Hepatocyte (in vitro differentiated cells): Measurements from ENCODE around the gene CLVS2. TPM values are rescaled to one million over a fixed set of nuclear protein-coding genes. Genes with fewer than 3 reads are reported as not detected.

Source experiments
- DNase-seq: peaks from one replicate; pipeline ENCODE4 v3.0.0-alpha.2; 2016; ENCODE audit warnings: low spot score
- H2AFZ ChIP-seq: fragments of 200-600 bp; sonication (generic); 2 replicates; pipeline ENCODE4 v1.6.0; 2016; ENCODE audit warnings: antibody characterized with exemption, mild to moderate bottlenecking
- H3K27ac ChIP-seq: fragments of 200-600 bp; sonication (generic); 2 replicates; pipeline ENCODE4 v1.5.1; 2016; ENCODE audit warnings: mild to moderate bottlenecking
- H3K27me3 ChIP-seq: fragments of 200-600 bp; sonication (generic); 2 replicates; pipeline ENCODE4 v1.6.1; 2016
- H3K36me3 ChIP-seq: fragments of 200-600 bp; sonication (generic); replicated peaks from 2 replicates; pipeline ENCODE4 v1.5.1; 2016; ENCODE audit warnings: low read depth; ENCODE audit not compliant: insufficient read depth
- H3K4me1 ChIP-seq: fragments of 200-600 bp; sonication (generic); 2 replicates; pipeline ENCODE4 v1.5.1; 2016; ENCODE audit warnings: mild to moderate bottlenecking, moderate library complexity; ENCODE audit not compliant: insufficient read depth
- H3K4me2 ChIP-seq: fragments of 200-600 bp; sonication (generic); 2 replicates; pipeline ENCODE4 v1.6.0; 2016
- H3K4me3 ChIP-seq: fragments of 200-600 bp; sonication (generic); 2 replicates; pipeline ENCODE4 v1.5.1; 2016; ENCODE audit warnings: mild to moderate bottlenecking
- H3K79me2 ChIP-seq: fragments of 200-600 bp; sonication (generic); 2 replicates; pipeline ENCODE4 v1.6.0; 2017; ENCODE audit warnings: mild to moderate bottlenecking
- H3K9me2 ChIP-seq: fragments of 200-600 bp; sonication (generic); replicated peaks from 2 replicates; pipeline ENCODE4 v1.6.0; 2017; ENCODE audit warnings: mild to moderate bottlenecking; ENCODE audit not compliant: insufficient read depth
- H3K9me3 ChIP-seq: fragments of 200-600 bp; sonication (generic); 2 replicates; pipeline ENCODE4 v1.5.1; 2016; ENCODE audit warnings: low read depth, mild to moderate bottlenecking
- H4K20me1 ChIP-seq: fragments of 200-600 bp; sonication (generic); 2 replicates; pipeline ENCODE4 v1.6.0; 2016; ENCODE audit warnings: mild to moderate bottlenecking; ENCODE audit not compliant: insufficient read depth, poor library complexity, severe bottlenecking
- CTCF ChIP-seq: fragments of 200-600 bp; sonication (generic); IDR thresholded peaks from 2 replicates; pipeline ENCODE4 v1.5.1; 2016; ENCODE audit warnings: antibody characterized with exemption, mild to moderate bottlenecking; ENCODE audit not compliant: poor library complexity
- EZH2 ChIP-seq: fragments of 200-600 bp; sonication (generic); IDR thresholded peaks from 2 replicates; pipeline ENCODE4 v1.6.1; 2016; ENCODE audit warnings: antibody characterized with exemption, mild to moderate bottlenecking, borderline replicate concordance
- EZH2phosphoT487 ChIP-seq: fragments of 200-600 bp; sonication (generic); IDR thresholded peaks from one replicate; pipeline ENCODE4 v1.6.1; 2018; ENCODE audit warnings: antibody characterized with exemption, mild to moderate bottlenecking, low read depth, moderate library complexity; ENCODE audit not compliant: unreplicated experiment, severe bottlenecking
- WGBS: methylation state at CpG from one replicate; pipeline ENCODE4 v1.1.6; 2016; ENCODE audit warnings: low lambda C conversion rate; ENCODE audit errors: missing lambda C conversion rate; 5-methylcytosine and 5-hydroxymethylcytosine counted together
- polyA plus RNA-seq: library from polyadenylated mRNA; unstranded; fragments of >200 nt; fragmentation: Nextera tagmentation; extraction: Ambion mirVana; gene quantifications from 2 replicates; pipeline ENCODE4 v1.2.1, GENCODE V29; 2016
- total RNA-seq: library from RNA; depleted of rRNA; stranded (reverse); fragments of >200 nt; gene quantifications from 2 replicates; pipeline ENCODE4 v1.2.3, GENCODE V29; 2014

Gene CLVS2
- total and polyA plus RNA-seq, 2 experiments from 2014 or later, result 0.07 TPM; not detected in 1

- Histone ChIP-seq H2AFZ (no peak overlapping the region), H3K9me2 (no peaks in the 10 kb centered on the region), H3K4me1 (no peaks in the 10 kb centered on the region), H3K36me3 (no peaks in the 10 kb centered on the region), H3K27ac (no peak overlapping the region), H3K79me2 (no peaks in the 10 kb centered on the region), H3K27me3 (no peaks in the 10 kb centered on the region), H3K9me3 (no peaks in the 10 kb centered on the region), H3K4me2 (no peak overlapping the region), H4K20me1 (no peaks in the 10 kb centered on the region), H3K4me3 (no peak overlapping the region)
- no peak for DNase-seq
- 91% methylated on average over 3 of the region's 3 CpGs for WGBS
- TF ChIP-seq CTCF (no peak), EZH2phosphoT487 (no peak), EZH2 (no peak)
These were observed 40.6 kb downstream of the CLVS2 start for GRCh38 chr6:123036648-123037047.

GRCh38 chr6:123039431-123039830, 43.4 kb downstream of the CLVS2 start:
- Histone ChIP-seq H3K79me2 (no peaks in the 10 kb centered on the region), H3K27ac (no peak overlapping the region), H3K4me3 (no peak overlapping the region), H3K9me2 (no peaks in the 10 kb centered on the region), H3K27me3 (no peaks in the 10 kb centered on the region), H3K4me2 (no peak overlapping the region), H2AFZ (no peak overlapping the region), H3K9me3 (no peaks in the 10 kb centered on the region), H4K20me1 (no peaks in the 10 kb centered on the region), H3K36me3 (no peaks in the 10 kb centered on the region), H3K4me1 (no peaks in the 10 kb centered on the region)
- 90% methylated on average over 3 of the region's 3 CpGs for WGBS
- DNase-seq, result no peak
- TF ChIP-seq CTCF, result no peak
- no peak for TF ChIP-seq EZH2phosphoT487
- TF ChIP-seq EZH2, result no peak

- no peaks in the 10 kb centered on the region for H3K4me1 ChIP-seq
- no peak overlapping the region for H3K4me3 ChIP-seq
- no peak for TF ChIP-seq CTCF
- no peak for TF ChIP-seq EZH2
- TF ChIP-seq EZH2phosphoT487, result no peak
- H3K9me2 ChIP-seq, result no peaks in the 10 kb centered on the region
- WGBS, result 70% methylated on average over 2 of the region's 2 CpGs
- no peak overlapping the region for H3K4me2 ChIP-seq
- H3K36me3 ChIP-seq, result no peaks in the 10 kb centered on the region
- H4K20me1 ChIP-seq, result no peaks in the 10 kb centered on the region
- DNase-seq, result no peak
- no peak overlapping the region for H2AFZ ChIP-seq
- H3K9me3 ChIP-seq, result no peaks in the 10 kb centered on the region
- H3K27me3 ChIP-seq, result no peaks in the 10 kb centered on the region
- no peak overlapping the region for H3K27ac ChIP-seq
- H3K79me2 ChIP-seq, result no peaks in the 10 kb centered on the region
These were observed 46.4 kb downstream of the CLVS2 start for GRCh38 chr6:123042401-123042800.

GRCh38 chr6:123044341-123044860, 48.4 kb downstream of the CLVS2 start:
- 82% methylated on average over 3 of the region's 3 CpGs for WGBS

More at GRCh38 chr6:123044341-123044860, 48.4 kb downstream of the CLVS2 start:
- Histone ChIP-seq H3K9me3 (no peaks in the 10 kb centered on the region), H3K4me3 (no peak overlapping the region), H3K9me2 (no peaks in the 10 kb centered on the region), H3K27me3 (no peaks in the 10 kb centered on the region), H3K4me1 (no peaks in the 10 kb centered on the region), H3K79me2 (no peaks in the 10 kb centered on the region), H3K27ac (no peak overlapping the region), H3K36me3 (no peaks in the 10 kb centered on the region), H3K4me2 (no peak overlapping the region), H4K20me1 (no peaks in the 10 kb centered on the region), H2AFZ (no peak overlapping the region)
- TF ChIP-seq CTCF, result no peak
- no peak for TF ChIP-seq EZH2
- TF ChIP-seq EZH2phosphoT487, result no peak
- DNase-seq, result no peak
